Esophagus squamous epithelium (tissue), 5 donors: ENCODE measurements around the gene JAZF1. TPM values are rescaled to one million over a fixed set of nuclear protein-coding genes. Genes with fewer than 3 reads are reported as not detected.

Experiments
- DNase-seq: peaks from one replicate; lab custom pipeline; 2025; lab: John Stamatoyannopoulos, UW
- H3K27ac ChIP-seq, 4 donors: fragments of 200-600 bp; sonication (generic); one replicate each; pipeline ENCODE4 v1.5.1; 2016 to 2019; ENCODE audit warnings: mild to moderate bottlenecking in 1 of 4
- H3K27me3 ChIP-seq, 4 donors: fragments of 200-600 bp; sonication (generic); 1 replicate in 3 of 4; 2 replicates in 1 of 4; pipeline versions ENCODE4 v1.5.1 to v1.6.0; 2017 to 2021; ENCODE audit warnings: antibody characterized with exemption in 1 of 4
- H3K36me3 ChIP-seq, 3 donors: fragments of 200-600 bp; sonication (generic); one replicate each; pipeline ENCODE4 v1.5.1; 2016 to 2019
- H3K4me1 ChIP-seq, 3 donors: fragments of 200-600 bp; sonication (generic); one replicate each; pipeline ENCODE4 v1.5.1; 2017 to 2019
- H3K4me3 ChIP-seq, 4 donors: fragments of 200-600 bp; sonication (generic); 1 replicate in 3 of 4; 2 replicates in 1 of 4; pipeline ENCODE4 v1.5.1; 2016 to 2019; ENCODE audit warnings: mild to moderate bottlenecking in 2 of 4, moderate library complexity in 1 of 4
- H3K9me3 ChIP-seq, 3 donors: fragments of 200-600 bp; sonication (generic); one replicate each; pipeline ENCODE4 v1.5.1; 2016 to 2019
- CTCF ChIP-seq, 6 experiments: fragments of 450-650 bp in 4 of 6; fragments of 200-600 bp in 2 of 6; sonication (generic) in 2 of 6; IDR thresholded peaks; one replicate each; pipeline ENCODE4 v1.5.1; 2016 to 2019; ENCODE audit warnings: antibody characterized with exemption in 6 of 6, mild to moderate bottlenecking in 4 of 6, moderate library complexity in 4 of 6
- POLR2A ChIP-seq, 4 donors: fragments of 450-650 bp; IDR thresholded peaks; one replicate each; pipeline ENCODE4 v1.6.1; 2017; ENCODE audit warnings: antibody characterized with exemption in 4 of 4, mild to moderate bottlenecking in 4 of 4, moderate library complexity in 3 of 4
- WGBS, 2 donors: methylation state at CpG; one replicate each; pipeline ENCODE4 v1.1.5; 2018; 5-methylcytosine and 5-hydroxymethylcytosine counted together
- intact Hi-C: fragments of 100-400 bp; cut with DNase I; formaldehyde crosslinking; loops from one replicate; pipeline ENCODE4 v1.15.0; 2022
- total RNA-seq, 4 donors: library from RNA; depleted of rRNA; stranded (reverse); fragments of >200 nt; gene quantifications; one replicate each; pipeline ENCODE4 v1.1.0, GENCODE V29; 2016
- donor health status: DM: yes; HTN: yes; CAD: no.

Gene JAZF1
- total RNA-seq, 4 donors from 2014 or later, result 1.3 to 8.6 (median 2.0) TPM

- H3K4me1 ChIP-seq, result peaks cover 6 to 19% (median 12%) of the 10 kb centered on the region in 3 donors
- intact Hi-C loops, result no loop called here
- no peak for TF ChIP-seq CTCF (IDR thresholded peaks at IDR 0.05)
- no peak for TF ChIP-seq POLR2A (IDR thresholded peaks at IDR 0.05)
- H3K4me3 ChIP-seq, result no peak overlapping the region
- DNase-seq, result no peak
- no peaks in the 10 kb centered on the region for H3K27me3 ChIP-seq
- H3K27ac ChIP-seq, result no peak overlapping the region
- 71 to 93% methylated on average over 4 of the region's 4 CpGs for WGBS, 2 donors
- no peaks in the 10 kb centered on the region for H3K9me3 ChIP-seq
- H3K36me3 ChIP-seq, result no peaks in the 10 kb centered on the region
Measured at GRCh38 chr7:28160551-28160991, 20.0 kb downstream of the JAZF1 start.

GRCh38 chr7:28157831-28158416 lies 22.7 kb downstream of the JAZF1 start:
- peaks cover 6 to 29% (median 22%) of the 10 kb centered on the region in 3 donors for H3K4me1 ChIP-seq
- WGBS, 2 donors, result 61 to 85% methylated on average over 4 to 7 of the region's 7 CpGs
- DNase-seq, result no peak
- H3K36me3 ChIP-seq, result no peaks in the 10 kb centered on the region
- no peaks in the 10 kb centered on the region for H3K27me3 ChIP-seq
- H3K4me3 ChIP-seq, result no peak overlapping the region
- H3K27ac ChIP-seq, result no peak overlapping the region
- no peaks in the 10 kb centered on the region for H3K9me3 ChIP-seq
- intact Hi-C loops, result no loop called here
- TF ChIP-seq CTCF (IDR thresholded peaks at IDR 0.05) (no peak), POLR2A (IDR thresholded peaks at IDR 0.05) (no peak)

GRCh38 chr7:28157076-28157745 lies 23.4 kb downstream of the JAZF1 start:
- intact Hi-C loops, result no loop called here
- Histone ChIP-seq H3K27ac (no peak overlapping the region), H3K9me3 (no peaks in the 10 kb centered on the region), H3K36me3 (no peaks in the 10 kb centered on the region), H3K4me3 (no peak overlapping the region), H3K4me1 (peaks cover 6 to 29% (median 22%) of the 10 kb centered on the region in 3 donors), H3K27me3 (no peaks in the 10 kb centered on the region)
- DNase-seq, result no peak
- TF ChIP-seq POLR2A (IDR thresholded peaks at IDR 0.05) (no peak), CTCF (IDR thresholded peaks at IDR 0.05) (no peak)
- WGBS, 2 donors, result 77 to 79% methylated on average over 6 of the region's 6 CpGs

GRCh38 chr7:28156401-28156800 lies 24.2 kb downstream of the JAZF1 start:
- Histone ChIP-seq H3K27me3 (no peaks in the 10 kb centered on the region), H3K27ac (no peak overlapping the region), H3K4me3 (no peak overlapping the region), H3K36me3 (no peaks in the 10 kb centered on the region), H3K4me1 (peaks cover 6 to 29% (median 22%) of the 10 kb centered on the region in 3 donors), H3K9me3 (no peaks in the 10 kb centered on the region)
- WGBS, 2 donors, result 93 to 95% methylated on average over 4 of the region's 4 CpGs
- DNase-seq, result no peak
- TF ChIP-seq CTCF (IDR thresholded peaks at IDR 0.05) (no peak), POLR2A (IDR thresholded peaks at IDR 0.05) (no peak)
- intact Hi-C loops, result no loop called here

- H3K4me3 ChIP-seq, result no peak overlapping the region
- no peaks in the 10 kb centered on the region for H3K9me3 ChIP-seq
- intact Hi-C loops, result no loop called here
- WGBS, 2 donors, result 31 to 43% methylated on average over 3 of the region's 3 CpGs
- no peak for TF ChIP-seq CTCF (IDR thresholded peaks at IDR 0.05)
- TF ChIP-seq POLR2A (IDR thresholded peaks at IDR 0.05), result no peak
- H3K27ac ChIP-seq, result no peak overlapping the region
- H3K27me3 ChIP-seq, result no peaks in the 10 kb centered on the region
- no peaks in the 10 kb centered on the region for H3K36me3 ChIP-seq
- DNase-seq, result no peak
- H3K4me1 ChIP-seq, result peaks cover 6 to 29% (median 22%) of the 10 kb centered on the region in 3 donors
Measured at GRCh38 chr7:28155964-28156363, 24.6 kb downstream of the JAZF1 start.
